HepG2 (cell line): ENCODE results near the gene ARF4. TPM values are rescaled to one million over a fixed set of nuclear protein-coding genes. Genes with fewer than 3 reads are reported as not detected.
A peak's percentile ranks its signal among the peaks of the same experiment; 100 is the strongest.

Experiments used
- ATF7 ChIP-seq, 2 experiments: fragments of 450-650 bp in 1 of 2; sonication (generic) in 1 of 2; formaldehyde crosslinking in 1 of 2; IDR thresholded peaks; 2 replicates each; pipeline versions ENCODE4 v1.4.0 to v1.6.1; 2016 to 2020; ENCODE audit warnings: antibody characterized with exemption in 1 of 2, mild to moderate bottlenecking in 1 of 2, missing genetic modification reagents in 1 of 2
- CSRNP2 ChIP-seq: sonication (generic); formaldehyde crosslinking; conservative IDR thresholded peaks from 2 replicates; pipeline ENCODE4 v1.8.0; 2022; ENCODE audit warnings: low read depth, missing genetic modification reagents
- ETV5 ChIP-seq: IDR thresholded peaks from 2 replicates; pipeline ENCODE4 v1.6.1; 2018; ENCODE audit warnings: missing biosample characterization, missing genetic modification reagents, inconsistent platforms, borderline replicate concordance
- GABPA ChIP-seq, 2 experiments: IDR thresholded peaks; 2 replicates each; pipeline ENCODE4 v1.6.1; 2011 to 2016; ENCODE audit warnings: low read depth in 2 of 2, low read length in 1 of 2, missing biosample characterization in 1 of 2, missing genetic modification characterization in 1 of 2
- GMEB2 ChIP-seq: IDR thresholded peaks from 2 replicates; pipeline ENCODE4 v1.6.1; 2016; ENCODE audit warnings: missing biosample characterization, missing genetic modification reagents, low read depth
- MLLT10 ChIP-seq: sonication (generic); formaldehyde crosslinking; IDR thresholded peaks from 2 replicates; pipeline ENCODE4 v1.4.0; 2020; ENCODE audit warnings: missing genetic modification reagents
- NR2F6 ChIP-seq, 2 experiments: IDR thresholded peaks; 2 replicates each; pipeline ENCODE4 v1.6.1; 2016; ENCODE audit warnings: antibody characterized with exemption in 1 of 2, mild to moderate bottlenecking in 1 of 2
- ONECUT2 ChIP-seq: sonication (generic); formaldehyde crosslinking; IDR thresholded peaks from 2 replicates; pipeline ENCODE4 v1.4.0; 2020; ENCODE audit warnings: missing genetic modification reagents
- RFX5 ChIP-seq: IDR thresholded peaks from 2 replicates; pipeline ENCODE4 v1.6.1; 2011; ENCODE audit warnings: low read depth, low read length, improper control_type of control experiment
- SALL1 ChIP-seq: sonication (generic); formaldehyde crosslinking; IDR thresholded peaks from 2 replicates; pipeline ENCODE4 v1.8.0; 2022; ENCODE audit warnings: mild to moderate bottlenecking, missing genetic modification reagents
- SOX6 ChIP-seq, 2 experiments: fragments of 450-650 bp in 1 of 2; sonication (generic) in 1 of 2; formaldehyde crosslinking in 1 of 2; IDR thresholded peaks; 2 replicates each; pipeline versions ENCODE4 v1.4.0 to v1.6.1; 2017 to 2020; ENCODE audit warnings: antibody characterized with exemption in 1 of 2, mild to moderate bottlenecking in 1 of 2, missing genetic modification reagents in 1 of 2
- STAG1 ChIP-seq: sonication (generic); formaldehyde crosslinking; IDR thresholded peaks from 2 replicates; pipeline ENCODE4 v1.4.0; 2020; ENCODE audit warnings: missing genetic modification reagents
- ZBTB2 ChIP-seq: sonication (generic); formaldehyde crosslinking; IDR thresholded peaks from 2 replicates; pipeline ENCODE4 v1.8.0; 2022; ENCODE audit warnings: low read depth, missing genetic modification reagents
- ZBTB3 ChIP-seq: sonication (generic); formaldehyde crosslinking; IDR thresholded peaks from 2 replicates; pipeline ENCODE4 v1.4.0; 2020; ENCODE audit warnings: low read depth, mild to moderate bottlenecking, moderate library complexity, missing genetic modification reagents, borderline replicate concordance
- ZC3H4 ChIP-seq: sonication (generic); formaldehyde crosslinking; IDR thresholded peaks from 2 replicates; pipeline ENCODE4 v1.4.0; 2020; ENCODE audit warnings: missing genetic modification reagents, borderline replicate concordance
- ZFX ChIP-seq: sonication (generic); formaldehyde crosslinking; IDR thresholded peaks from 2 replicates; pipeline ENCODE4 v1.4.0; 2020; ENCODE audit warnings: mild to moderate bottlenecking, low read depth, missing genetic modification reagents, moderate library complexity
- ZNF274 ChIP-seq: sonication (generic); formaldehyde crosslinking; IDR thresholded peaks from 2 replicates; pipeline ENCODE4 v1.5.1; 2020; ENCODE audit warnings: mild to moderate bottlenecking, missing genetic modification reagents
- ZNF619 ChIP-seq: sonication (generic); formaldehyde crosslinking; IDR thresholded peaks from 2 replicates; pipeline ENCODE4 v1.4.0; 2020; ENCODE audit warnings: mild to moderate bottlenecking, missing genetic modification reagents
- ZNF674 ChIP-seq: sonication (generic); formaldehyde crosslinking; IDR thresholded peaks from 2 replicates; pipeline ENCODE4 v1.5.0; 2020; ENCODE audit warnings: low read depth, mild to moderate bottlenecking, missing genetic modification reagents
- ZNF709 ChIP-seq: sonication (generic); formaldehyde crosslinking; IDR thresholded peaks from 2 replicates; pipeline ENCODE4 v1.5.0; 2020; ENCODE audit warnings: mild to moderate bottlenecking, missing genetic modification reagents
- ZNF720 ChIP-seq: sonication (generic); formaldehyde crosslinking; IDR thresholded peaks from 2 replicates; pipeline ENCODE4 v1.4.0; 2020; ENCODE audit warnings: missing genetic modification reagents
- ZSCAN12 ChIP-seq: sonication (generic); formaldehyde crosslinking; IDR thresholded peaks from 2 replicates; pipeline ENCODE4 v1.9.0; 2021; ENCODE audit warnings: mild to moderate bottlenecking, missing genetic modification reagents
- polyA plus RNA-seq, 8 experiments: library from polyadenylated mRNA; depleted of rRNA in 3 of 8; stranded (reverse) in 7 of 8; unstranded in 1 of 8; fragments of >200 nt; fragmentation: Illumina TruSeq in 4 of 8; extraction: Trizol in 4 of 8; gene quantifications; 2 replicates each; pipeline versions ENCODE4 v1.2.1 to v1.2.3, GENCODE V29; 2011 to 2016; ENCODE audit warnings: low read depth in 4 of 8, missing spikeins in 1 of 8, mixed read lengths in 1 of 8; ENCODE audit not compliant: insufficient read depth in 1 of 8
- total RNA-seq, 5 experiments: library from RNA; depleted of rRNA; stranded (reverse); fragments of >200 nt; fragmentation: Illumina TruSeq; extraction: Trizol; gene quantifications; 2 replicates each; pipeline ENCODE4 v1.2.3, GENCODE V29; 2016; ENCODE audit warnings: low read depth in 1 of 5
- TF ChIP-seq, protein P1 (sequence below): sonication (generic); formaldehyde crosslinking; IDR thresholded peaks from 2 replicates; pipeline ENCODE4 v1.5.1; 2020; ENCODE audit warnings: missing genetic modification reagents, mild to moderate bottlenecking, borderline replicate concordance

The ARF4 gene
- total and polyA plus RNA-seq, 2 of the 13 experiments (the other 11 are each of a cell fraction or from before 2014, with no cell fraction given) = 184 to 250 TPM

DNA sequence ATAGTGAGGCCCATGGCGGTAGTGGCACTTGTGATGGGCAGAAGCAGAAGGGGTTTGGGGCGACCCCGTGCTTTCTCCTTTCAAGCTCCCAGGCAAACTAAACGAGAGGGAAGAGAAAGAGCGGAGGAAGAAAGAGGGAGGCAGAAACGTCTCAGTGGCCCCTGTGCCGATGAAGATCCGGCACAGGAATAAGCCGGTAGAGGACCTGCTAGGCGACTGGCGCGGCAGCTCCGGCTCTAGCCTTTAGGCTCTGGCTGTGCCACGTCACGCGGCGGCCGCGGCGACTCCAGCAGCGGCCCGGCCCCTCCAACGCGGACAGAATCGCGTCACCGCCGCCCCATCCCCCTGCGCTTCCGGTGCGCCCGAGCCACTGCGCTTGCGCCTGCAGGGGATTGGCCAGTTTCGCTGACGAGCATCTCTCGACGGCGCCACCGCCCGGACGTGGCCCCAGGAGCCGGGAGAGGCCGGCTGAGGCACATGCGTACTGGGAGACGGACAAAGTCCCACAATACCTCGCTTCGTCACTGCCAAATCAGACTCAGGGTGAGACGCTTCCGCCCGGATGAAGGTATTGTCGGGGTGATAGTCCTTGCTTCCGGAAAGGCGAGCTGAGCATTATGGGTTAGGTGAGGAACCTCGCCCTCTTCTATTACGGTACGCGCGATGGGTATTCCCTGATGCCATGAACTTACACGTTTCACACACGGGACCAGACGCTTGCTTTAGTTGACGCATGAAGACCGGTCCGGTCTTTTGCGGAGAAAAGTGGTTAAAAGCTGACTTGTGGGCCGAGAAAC lies at the start of gene ARF4 (continued):
- TF ChIP-seq SOX6 (IDR thresholded peaks at IDR 0.05) = no peak
- peak; percentile 71 for TF ChIP-seq SOX6 (CRISPR knock-in tag; IDR thresholded peaks at IDR 0.05)
- TF ChIP-seq SALL1 (CRISPR knock-in tag) = peak; percentile 88
- peak; percentile 34; the same call in 1 of the 2 replicates for TF ChIP-seq ZNF274 (CRISPR knock-in tag)
- TF ChIP-seq ZC3H4 (CRISPR knock-in tag) = 0 out of 2 replicates have a peak, but pooled peaks have one; percentile 76
- peak; percentile 76; the same call in 1 of the 2 replicates for TF ChIP-seq ZBTB3 (CRISPR knock-in tag)
- TF ChIP-seq, protein P1, sequence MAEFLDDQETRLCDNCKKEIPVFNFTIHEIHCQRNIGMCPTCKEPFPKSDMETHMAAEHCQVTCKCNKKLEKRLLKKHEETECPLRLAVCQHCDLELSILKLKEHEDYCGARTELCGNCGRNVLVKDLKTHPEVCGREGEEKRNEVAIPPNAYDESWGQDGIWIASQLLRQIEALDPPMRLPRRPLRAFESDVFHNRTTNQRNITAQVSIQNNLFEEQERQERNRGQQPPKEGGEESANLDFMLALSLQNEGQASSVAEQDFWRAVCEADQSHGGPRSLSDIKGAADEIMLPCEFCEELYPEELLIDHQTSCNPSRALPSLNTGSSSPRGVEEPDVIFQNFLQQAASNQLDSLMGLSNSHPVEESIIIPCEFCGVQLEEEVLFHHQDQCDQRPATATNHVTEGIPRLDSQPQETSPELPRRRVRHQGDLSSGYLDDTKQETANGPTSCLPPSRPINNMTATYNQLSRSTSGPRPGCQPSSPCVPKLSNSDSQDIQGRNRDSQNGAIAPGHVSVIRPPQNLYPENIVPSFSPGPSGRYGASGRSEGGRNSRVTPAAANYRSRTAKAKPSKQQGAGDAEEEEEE (CRISPR knock-in tag) = no peak
- TF ChIP-seq ZNF619 (CRISPR knock-in tag) = no peak; the same call in 1 of the 2 replicates
- no peak; the same call in 1 of the 2 replicates for TF ChIP-seq ZNF709 (CRISPR knock-in tag)
- no peak for TF ChIP-seq MLLT10
- TF ChIP-seq ONECUT2 (CRISPR knock-in tag) = no peak
- TF ChIP-seq ETV5 (CRISPR knock-in tag) = peak; percentile 92
- TF ChIP-seq RFX5 = 0 out of 2 replicates have a peak, but pooled peaks have one; percentile 22
- no peak for TF ChIP-seq ZNF674 (CRISPR knock-in tag)
- peak; percentile 77 for TF ChIP-seq ZFX
- TF ChIP-seq GABPA (IDR thresholded peaks at IDR 0.05; ENCODE audit: low read depth, low read length) = peak; percentile 84
- peak; percentile 94 for TF ChIP-seq GABPA (CRISPR knock-in tag; IDR thresholded peaks at IDR 0.05; ENCODE audit: low read depth)
- no peak for TF ChIP-seq ZNF720 (CRISPR knock-in tag)
- no peak for TF ChIP-seq NR2F6 (IDR thresholded peaks at IDR 0.05)
- TF ChIP-seq NR2F6 (CRISPR knock-in tag; IDR thresholded peaks at IDR 0.05) = no peak; the same call in 1 of the 2 replicates
- TF ChIP-seq ATF7 (IDR thresholded peaks at IDR 0.05) = peak; percentile 54
- no peak for TF ChIP-seq ATF7 (CRISPR knock-in tag; IDR thresholded peaks at IDR 0.05)
- TF ChIP-seq CSRNP2 (CRISPR knock-in tag) = no peak
- TF ChIP-seq GMEB2 (CRISPR knock-in tag) = peak; percentile 75
- TF ChIP-seq STAG1 = no peak
- peak; percentile 76 for TF ChIP-seq ZBTB2
- TF ChIP-seq ZSCAN12 (CRISPR knock-in tag) = no peak
